PC-9 (cell line): ENCODE results near the gene SYNE1.

Source experiments
- EZH2 ChIP-seq: fragments of 200-600 bp; sonication (generic); IDR thresholded peaks from 2 replicates; pipeline ENCODE4 v1.8.0; 2017; ENCODE audit warnings: antibody characterized with exemption, low read depth
- TF ChIP-seq, protein P1 (sequence below): fragments of 200-600 bp; sonication (generic); conservative IDR thresholded peaks from 2 replicates; pipeline ENCODE4 v1.6.1; 2017; ENCODE audit warnings: mixed run types, antibody characterized with exemption, mild to moderate bottlenecking, moderate library complexity

DNA sequence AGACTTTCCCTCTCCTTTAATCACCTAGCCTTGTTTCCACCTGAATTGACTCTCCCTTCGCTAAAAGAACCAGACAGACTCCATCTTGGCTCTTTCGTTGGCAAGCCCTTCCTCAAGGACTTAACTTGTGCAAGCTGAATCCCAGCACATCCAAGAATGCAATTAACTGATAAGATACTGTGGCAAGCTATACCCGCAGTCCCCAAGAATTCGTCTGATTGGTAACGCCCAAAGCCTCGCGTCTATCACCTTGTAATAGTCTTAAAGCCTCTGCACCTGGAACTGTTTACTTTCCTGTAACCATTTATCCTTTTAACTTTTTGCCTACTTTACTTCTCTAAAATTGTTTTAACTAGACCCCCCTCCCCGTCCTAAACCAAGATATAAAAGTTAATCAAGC lies 45.0 kb upstream of the SYNE1 start:
- TF ChIP-seq, protein P1, sequence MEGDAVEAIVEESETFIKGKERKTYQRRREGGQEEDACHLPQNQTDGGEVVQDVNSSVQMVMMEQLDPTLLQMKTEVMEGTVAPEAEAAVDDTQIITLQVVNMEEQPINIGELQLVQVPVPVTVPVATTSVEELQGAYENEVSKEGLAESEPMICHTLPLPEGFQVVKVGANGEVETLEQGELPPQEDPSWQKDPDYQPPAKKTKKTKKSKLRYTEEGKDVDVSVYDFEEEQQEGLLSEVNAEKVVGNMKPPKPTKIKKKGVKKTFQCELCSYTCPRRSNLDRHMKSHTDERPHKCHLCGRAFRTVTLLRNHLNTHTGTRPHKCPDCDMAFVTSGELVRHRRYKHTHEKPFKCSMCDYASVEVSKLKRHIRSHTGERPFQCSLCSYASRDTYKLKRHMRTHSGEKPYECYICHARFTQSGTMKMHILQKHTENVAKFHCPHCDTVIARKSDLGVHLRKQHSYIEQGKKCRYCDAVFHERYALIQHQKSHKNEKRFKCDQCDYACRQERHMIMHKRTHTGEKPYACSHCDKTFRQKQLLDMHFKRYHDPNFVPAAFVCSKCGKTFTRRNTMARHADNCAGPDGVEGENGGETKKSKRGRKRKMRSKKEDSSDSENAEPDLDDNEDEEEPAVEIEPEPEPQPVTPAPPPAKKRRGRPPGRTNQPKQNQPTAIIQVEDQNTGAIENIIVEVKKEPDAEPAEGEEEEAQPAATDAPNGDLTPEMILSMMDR = no peak
- no peak for TF ChIP-seq EZH2
